Activated CD4-positive, alpha-beta T cell treated with anti-CD3 and anti-CD28 coated beads, Interleukin-2, amount 50 U/mL, for 4 hours (primary cell): ENCODE data around the gene OR51I2.
A peak's percentile ranks its signal among the peaks of the same experiment; 100 is the strongest.

Experiments used
- DNase-seq, 2 experiments: peaks; one replicate each; pipeline ENCODE4 v3.0.0-alpha.2; 2020

OR51I2 gene, protein sequence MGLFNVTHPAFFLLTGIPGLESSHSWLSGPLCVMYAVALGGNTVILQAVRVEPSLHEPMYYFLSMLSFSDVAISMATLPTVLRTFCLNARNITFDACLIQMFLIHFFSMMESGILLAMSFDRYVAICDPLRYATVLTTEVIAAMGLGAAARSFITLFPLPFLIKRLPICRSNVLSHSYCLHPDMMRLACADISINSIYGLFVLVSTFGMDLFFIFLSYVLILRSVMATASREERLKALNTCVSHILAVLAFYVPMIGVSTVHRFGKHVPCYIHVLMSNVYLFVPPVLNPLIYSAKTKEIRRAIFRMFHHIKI

DNA sequence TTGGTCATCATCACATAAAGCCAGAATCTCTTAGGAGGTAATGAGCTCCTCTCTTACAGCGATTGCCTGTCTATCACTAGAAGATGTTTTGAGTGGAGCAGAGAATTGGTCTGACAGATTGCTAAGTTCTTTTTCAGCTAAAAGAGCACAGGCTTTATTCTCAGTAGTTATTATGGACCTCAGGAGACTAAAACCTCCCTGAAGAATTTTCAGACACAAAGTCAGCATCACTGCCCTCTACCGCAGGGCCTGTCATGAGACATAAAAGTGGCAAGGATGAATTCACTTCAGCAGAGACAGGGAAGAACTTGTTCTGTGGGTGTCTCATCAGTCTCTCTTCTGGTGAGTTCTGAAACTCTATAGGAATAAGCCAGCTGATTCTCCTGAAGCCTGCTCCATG lies at the start of gene OR51I2:
TSS of gene OR51I2 (plus strand) at position 301 of the 400 bp plus-strand sequence. CDS start 4,166 bp downstream, outside the sequence.
- no peak for DNase-seq

DNA sequence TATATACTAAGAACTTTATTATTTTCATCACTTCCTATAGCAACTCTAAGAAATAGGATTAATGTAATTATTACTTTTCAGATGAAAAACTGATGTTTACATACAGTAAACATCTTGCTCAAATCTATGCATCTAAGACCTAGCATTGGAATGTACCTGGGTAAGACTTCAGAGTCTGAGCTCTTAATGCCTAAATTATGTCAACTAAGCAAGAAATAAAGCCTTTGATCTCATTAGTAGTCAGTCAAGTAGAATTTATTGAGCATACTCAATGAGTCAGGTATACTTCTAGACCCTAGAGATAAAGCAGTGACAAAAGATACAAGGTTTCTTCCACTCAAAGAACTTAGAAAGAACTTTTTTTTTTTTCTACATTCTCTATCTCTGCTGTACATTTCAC lies 44.0 kb upstream of the OR51I2 start:
- DNase-seq = no peak

DNA sequence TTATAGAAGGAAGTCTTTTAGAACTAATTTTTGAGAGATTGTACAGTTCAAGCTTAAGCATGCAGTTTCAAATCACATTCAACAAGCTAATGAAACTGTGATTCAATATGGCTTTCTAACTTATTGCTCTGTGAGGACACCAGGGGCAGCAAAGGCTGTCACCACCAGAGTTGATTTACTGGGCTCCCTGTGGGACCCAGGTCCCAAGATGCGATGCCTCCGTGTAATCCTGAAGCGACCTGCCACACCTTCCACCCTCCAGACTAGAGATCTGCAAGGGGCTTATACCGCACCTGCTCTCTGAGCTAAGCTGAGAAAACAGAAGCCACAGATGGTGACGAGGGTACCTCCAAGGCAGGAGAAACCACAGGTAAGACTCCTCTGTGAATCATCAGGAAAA lies 28.1 kb upstream of the OR51I2 start:
- DNase-seq = no peak

DNA sequence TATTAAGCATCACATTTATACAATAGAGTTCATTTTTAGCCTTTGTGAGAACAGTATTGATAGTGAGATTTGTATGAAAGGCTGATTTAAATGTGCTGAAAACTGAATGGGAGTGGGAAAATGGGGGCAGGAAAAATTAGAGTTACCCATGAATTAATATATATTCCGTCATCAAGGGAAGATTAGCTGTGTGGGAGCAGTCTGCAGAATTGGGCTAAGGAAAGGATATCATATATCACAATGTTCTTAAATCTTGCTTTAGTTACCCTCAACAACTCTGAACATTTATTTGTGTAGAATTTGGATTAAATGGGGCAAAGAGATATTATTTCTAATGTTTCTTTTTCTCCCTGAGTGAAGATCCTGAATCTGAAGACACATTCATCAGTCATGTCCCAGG lies 27.3 kb upstream of the OR51I2 start, which contains the start of gene OR51Q1:
TSS of gene OR51Q1 (plus strand) at position 301 of the 400 bp plus-strand sequence. CDS start at position 391, 90 bp downstream.
- DNase-seq = no peak

DNA sequence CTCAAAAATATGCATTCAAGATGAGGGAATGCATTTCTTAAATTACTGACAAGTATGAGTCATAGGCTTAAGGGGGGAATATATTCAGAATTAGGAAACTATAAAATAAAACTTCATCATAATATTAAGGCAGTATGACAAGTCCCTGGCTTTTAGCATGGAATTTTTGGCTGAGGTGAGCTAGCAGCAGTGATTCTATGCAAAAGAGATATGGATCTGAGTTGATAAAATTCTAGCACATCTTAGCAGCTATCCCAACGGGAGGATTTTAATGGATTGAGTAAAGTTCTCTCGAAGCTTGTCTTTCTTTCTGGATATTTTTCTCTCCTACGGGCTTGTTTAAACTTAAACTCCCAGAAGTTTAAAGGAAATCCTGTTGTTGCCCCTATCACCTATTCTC lies 26.0 kb upstream of the OR51I2 start:
- no peak for DNase-seq

DNA sequence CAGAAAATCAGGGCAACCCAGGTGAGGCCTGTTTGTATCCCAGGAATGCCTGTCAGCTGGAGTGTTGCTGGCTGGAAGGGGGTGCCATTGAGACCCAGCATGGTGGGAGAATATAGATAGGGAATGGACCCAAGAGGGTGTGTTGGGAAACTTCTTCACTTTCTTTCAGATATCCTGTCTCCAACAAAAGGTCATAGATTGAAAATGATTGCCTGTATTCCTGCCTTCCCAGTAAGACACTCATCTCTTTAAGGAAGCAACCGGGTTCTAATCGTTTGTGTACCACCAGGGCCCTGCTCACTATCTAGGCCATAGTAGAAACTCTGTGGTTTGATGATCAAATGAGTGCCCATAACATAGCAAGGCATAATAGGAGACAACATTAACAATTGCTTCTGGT lies 7.7 kb upstream of the OR51I2 start, which contains the start of gene OR51I1:
TSS of gene OR51I1 (minus strand) at position 101 of the 400 bp plus-strand sequence. CDS start at position 101, 0 bp downstream.
- no peak for DNase-seq

DNA sequence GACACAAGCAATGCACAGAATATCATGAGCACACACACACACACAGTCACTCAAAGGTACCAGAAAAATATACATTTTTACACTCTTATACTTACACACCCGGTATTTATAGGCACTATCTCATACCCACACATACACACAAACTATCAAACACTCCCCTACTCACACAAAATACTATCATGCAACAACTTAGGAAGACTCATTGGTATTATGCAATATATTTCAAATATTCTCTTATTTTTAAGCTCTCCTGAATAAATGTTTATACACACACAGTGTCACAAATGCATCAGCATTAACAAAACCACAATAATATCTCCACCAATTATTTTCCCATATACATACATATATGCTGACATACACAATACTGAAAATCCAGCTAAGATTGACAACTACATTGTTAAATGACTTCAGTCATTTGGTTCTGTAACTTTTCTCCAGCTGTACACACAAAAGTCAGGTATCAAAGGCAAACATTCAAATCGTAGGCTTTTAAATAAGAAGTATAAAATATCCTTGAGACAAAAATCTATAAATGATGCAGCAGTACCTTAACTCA lies 5.2 kb upstream of the OR51I2 start:
- DNase-seq = no peak

DNA sequence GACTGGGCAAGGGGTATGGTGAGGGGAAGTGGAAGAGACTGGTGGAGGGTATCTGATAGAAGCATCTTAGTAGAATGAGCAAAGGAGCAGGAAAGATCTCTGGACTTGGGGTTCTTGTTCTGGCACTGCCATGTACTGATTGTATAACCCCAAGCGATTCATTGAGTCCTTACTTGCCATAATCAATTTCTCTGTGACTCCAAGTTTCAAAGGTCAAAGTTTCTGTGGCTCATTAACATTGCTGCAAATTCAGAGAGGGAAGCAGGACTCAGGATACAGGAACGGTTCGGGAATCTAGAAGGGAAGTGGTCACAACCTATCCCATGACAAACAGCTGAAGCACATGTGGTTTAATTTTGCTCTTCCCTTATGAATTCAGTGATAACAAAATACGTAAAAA lies 309 bp downstream of the OR51I2 start:
- DNase-seq = no peak

DNA sequence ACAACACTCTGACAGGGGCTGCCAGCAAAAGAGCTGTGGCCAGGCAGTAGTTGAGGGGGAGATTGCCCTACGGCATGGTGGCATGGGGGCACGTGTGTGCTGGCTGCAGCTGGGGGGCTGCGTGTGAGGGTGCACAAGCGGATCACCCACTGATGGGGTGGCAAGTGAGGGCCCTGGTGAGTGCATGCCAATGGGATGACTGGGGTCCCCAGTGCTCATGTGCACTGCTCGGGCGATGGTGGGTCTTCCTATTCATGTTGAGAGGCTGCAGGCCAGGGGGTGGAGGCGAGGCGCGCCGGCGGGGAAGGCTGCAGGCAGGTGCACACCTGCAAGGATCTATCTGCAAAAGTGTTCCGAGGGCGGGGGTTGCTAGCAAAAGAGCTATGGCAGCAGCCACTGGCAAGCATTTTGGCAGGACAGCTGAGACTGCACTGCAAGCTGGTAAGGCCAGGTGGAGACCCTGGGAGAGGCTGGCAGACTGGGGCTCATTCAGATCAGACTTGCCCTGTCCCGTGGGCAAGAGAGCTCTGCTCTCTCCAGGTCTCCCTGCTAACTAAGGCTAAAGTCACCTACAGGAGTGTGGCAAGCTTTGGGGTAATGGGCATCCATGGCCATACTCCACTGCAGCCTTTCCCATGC lies 12.0 kb downstream of the OR51I2 start:
- no peak for DNase-seq

DNA sequence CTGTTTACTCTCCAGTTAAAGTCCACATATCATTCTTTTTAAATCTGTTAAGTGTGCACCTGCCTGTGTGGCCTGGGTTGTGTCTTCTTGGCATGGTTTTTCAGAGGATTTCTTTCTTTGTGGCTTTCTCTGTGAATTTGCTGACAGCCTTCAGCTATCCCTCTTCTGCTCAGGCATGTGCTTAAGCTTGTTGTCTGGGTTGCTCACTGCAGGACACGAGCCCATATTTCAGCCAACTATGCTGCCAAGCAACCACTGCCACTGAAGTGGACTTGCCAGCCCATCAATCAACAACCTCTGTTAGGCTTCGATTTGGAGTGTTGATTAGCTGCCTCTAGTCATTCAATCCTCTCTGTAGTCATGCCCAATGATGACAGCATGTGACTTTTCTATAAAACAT lies 18.4 kb downstream of the OR51I2 start:
- no peak for DNase-seq

DNA sequence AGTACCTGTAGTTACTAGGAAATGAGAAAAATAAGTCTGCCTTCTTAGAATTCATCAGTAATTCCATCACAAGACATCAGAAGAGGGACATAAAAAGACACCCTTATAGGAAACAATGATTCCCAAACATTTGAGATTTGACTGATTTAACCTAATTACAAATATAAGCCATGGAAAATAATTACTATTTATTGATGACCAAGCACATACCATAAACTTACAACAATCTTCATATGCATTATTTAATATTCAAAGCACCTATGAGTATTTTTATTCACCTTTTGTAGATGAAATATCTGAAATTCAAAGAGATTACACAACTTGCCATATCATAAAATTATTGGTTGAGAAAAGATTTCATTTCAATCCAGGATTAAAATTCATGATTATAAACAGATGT lies 24.8 kb downstream of the OR51I2 start:
- no peak for DNase-seq

DNA sequence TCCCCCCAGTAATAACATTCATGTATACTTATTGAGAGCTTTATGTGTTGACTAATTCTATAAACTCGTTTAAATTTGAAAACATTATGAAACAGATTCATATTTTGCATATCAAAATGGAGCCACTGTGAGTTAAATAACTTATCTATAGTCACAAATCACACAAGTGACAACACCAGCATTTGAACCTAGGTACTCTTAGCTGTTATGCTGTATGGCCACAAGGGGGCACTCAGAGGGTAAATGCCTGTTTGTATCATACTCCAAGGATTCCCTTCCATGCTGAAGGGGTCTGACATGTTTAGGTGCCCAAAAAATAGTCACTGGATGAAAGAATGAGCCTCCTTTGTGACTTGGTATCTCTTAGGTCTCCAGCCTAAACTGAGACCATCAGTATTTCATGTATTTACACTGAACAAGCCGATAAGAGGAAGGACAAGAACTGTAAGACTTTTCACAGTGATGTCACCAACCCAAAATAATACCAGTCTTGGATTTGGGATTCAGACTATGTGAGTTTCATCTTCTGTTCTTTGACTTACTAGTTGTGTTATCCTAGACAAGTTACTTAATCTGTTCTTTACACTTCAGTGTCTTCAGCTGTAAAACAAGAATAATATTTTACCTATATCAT lies 27.2 kb downstream of the OR51I2 start:
- peak; percentile 1 to 2 for DNase-seq

DNA sequence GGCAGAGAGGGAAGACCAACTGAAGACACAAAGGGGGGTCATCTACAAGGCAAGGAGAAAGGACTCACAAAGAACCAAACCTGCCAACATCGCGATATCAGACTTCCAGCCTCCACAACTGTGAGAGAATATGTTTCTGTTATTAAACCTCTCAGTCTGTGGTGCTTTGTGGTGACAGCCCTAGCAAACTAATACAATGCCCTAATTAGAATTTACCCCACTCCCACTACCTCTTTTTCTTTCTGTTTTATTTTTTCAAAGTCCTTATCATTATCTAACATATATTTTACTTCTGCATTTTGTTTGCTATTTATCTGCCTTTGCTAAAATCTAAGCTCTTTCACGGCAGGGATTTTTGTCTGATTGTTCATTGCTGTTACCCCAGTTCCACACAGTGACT lies 36.9 kb downstream of the OR51I2 start:
- no peak for DNase-seq

DNA sequence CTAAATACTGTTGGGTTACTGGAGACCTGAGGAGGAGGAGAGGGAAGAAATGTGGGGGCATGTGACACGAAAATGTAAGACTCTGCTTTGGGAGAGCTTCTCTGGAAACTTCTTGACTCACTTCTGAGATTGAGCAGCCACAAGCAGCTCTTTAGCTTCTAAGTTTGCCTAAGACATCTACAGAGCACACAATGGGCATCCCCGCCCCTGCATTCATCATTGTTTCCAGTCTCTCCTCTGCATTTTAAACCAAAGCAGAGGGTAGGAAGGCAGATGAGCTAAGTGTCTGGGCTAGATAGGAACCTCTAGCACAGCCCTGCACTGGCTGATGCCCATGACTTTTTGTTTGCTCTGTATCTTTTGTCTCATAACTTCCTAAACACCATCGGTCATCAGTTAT lies 37.3 kb downstream of the OR51I2 start:
- no peak for DNase-seq

DNA sequence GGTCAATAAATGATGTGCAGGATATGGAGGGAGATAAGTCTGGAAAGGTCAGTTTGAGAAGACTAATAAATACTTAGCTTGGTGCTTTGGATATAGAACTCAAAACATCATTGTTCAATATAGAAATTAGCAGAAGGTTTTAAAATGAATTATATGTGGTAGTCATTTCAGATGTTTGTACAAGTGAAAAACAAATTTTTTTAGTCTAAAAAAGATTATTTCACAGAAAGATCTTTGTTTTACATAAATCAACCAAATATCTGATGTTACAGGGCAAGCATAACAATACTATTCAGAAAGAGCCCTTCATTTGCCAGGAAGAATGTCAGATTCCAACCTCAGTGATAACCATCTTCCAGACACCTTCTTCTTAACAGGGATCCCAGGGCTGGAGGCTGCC lies 39.3 kb downstream of the OR51I2 start, which contains the start of gene OR52D1:
TSS of gene OR52D1 (plus strand) at position 301 of the 400 bp plus-strand sequence. CDS start at position 323, 22 bp downstream.
- no peak for DNase-seq

DNA sequence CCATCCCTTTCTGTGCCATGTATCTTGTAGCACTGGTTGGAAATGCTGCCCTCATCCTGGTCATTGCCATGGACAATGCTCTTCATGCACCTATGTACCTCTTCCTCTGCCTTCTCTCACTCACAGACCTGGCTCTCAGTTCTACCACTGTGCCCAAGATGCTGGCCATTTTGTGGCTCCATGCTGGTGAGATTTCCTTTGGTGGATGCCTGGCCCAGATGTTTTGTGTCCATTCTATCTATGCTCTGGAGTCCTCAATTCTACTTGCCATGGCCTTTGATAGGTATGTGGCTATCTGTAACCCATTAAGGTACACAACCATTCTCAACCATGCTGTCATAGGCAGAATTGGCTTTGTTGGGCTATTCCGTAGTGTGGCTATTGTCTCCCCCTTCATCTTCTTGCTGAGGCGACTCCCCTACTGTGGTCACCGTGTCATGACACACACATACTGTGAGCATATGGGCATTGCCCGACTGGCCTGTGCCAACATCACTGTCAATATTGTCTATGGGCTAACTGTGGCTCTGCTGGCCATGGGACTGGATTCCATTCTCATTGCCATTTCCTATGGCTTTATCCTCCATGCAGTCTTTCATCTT lies 39.8 kb downstream of the OR51I2 start:
- DNase-seq = no peak

DNA sequence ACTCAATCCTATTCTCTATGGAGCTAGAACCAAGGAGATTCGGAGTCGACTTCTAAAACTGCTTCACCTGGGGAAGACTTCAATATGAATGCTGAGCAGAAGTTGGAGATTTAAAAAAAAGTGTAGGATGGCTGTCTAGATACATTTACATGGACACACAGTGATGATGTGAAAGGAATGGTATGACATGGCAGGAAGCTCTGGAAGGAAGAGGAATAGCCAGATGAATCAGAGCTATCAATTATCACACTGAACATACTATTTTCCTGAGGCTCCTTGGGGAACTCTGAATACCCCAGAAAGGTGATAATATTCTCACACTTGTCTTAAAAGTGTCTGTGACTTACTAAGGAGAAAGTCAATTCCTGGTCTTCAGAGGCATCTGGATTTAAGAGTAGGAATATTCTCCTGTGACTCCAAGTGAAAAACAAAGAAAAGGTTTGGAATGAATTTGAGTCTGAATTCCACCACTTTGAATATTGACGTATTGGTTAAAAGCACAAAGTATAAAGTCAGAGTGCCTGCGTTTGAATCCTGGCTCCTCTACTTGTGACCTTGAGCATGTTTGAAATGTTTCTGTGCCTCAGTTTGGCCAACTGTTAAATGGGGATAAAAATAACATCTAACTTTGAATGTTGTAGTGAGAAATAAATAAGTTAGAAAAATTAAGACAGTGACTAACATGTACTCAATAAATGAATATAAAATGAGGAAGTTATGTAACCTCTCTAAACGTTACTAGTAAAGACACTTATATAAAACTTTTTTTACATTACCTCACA lies 40.6 kb downstream of the OR51I2 start:
- DNase-seq = no peak

DNA sequence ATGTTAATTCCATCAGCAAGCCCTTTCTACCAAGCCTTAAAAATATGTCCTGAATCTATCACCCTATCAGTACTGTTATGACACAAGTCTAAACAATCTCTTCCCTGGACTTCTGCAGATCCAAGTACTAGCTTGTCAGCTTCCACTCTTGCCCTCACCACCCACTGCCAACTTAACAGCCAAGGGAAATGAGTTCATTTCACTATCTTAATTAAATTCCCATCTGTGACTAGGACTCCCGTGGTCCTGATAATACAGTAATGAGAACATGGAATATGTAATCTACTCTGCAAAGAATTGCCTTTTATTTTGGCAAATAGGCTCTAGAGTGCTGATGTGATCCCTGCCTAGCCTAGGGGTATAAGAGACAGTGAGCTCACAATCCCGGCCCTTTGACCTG lies 50.5 kb downstream of the OR51I2 start:
- no peak for DNase-seq

DNA sequence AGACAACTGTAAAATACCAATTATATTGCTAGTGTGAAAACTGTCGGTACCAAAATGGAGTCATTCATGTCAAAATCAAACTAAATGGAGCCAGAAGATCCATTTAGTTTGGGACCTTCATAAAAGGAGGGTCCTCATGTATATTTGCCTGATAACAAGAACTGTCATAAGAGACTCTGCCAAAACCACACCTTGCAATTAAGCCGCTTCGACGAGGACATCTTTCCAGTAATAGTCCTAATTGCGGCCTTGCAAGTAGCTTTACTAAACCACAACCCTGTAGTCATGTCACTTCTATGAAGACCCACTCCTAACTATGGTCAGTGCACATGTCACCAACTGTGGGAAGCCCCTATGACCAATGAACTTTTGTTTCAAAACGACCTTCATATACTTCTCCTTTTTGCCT lies 51.3 kb downstream of the OR51I2 start:
- DNase-seq = no peak

DNA sequence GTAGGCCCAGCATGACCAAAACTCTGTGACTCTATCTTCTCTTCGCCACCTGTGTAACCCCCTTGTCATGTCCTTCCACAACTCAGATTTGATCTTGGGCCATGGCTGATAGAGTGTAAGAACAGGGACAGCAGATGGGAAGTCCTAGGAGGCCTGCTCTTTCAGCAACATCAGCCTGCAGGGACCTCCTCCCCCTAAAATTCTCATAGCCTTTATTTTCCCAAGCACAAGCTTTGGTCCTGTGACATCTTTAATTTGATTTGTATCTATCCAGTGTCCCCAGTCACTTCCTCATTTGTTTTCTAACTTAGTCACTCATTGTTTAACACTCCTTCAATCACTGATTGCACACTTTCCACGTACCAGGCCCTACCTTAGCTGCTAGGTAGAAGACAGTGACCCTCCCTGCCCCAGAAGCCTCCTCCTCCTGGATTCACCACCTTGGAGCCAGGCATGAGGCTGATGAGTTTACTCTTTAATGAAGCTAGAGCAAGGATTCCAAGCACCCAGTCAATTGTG lies 55.3 kb downstream of the OR51I2 start:
- no peak for DNase-seq

DNA sequence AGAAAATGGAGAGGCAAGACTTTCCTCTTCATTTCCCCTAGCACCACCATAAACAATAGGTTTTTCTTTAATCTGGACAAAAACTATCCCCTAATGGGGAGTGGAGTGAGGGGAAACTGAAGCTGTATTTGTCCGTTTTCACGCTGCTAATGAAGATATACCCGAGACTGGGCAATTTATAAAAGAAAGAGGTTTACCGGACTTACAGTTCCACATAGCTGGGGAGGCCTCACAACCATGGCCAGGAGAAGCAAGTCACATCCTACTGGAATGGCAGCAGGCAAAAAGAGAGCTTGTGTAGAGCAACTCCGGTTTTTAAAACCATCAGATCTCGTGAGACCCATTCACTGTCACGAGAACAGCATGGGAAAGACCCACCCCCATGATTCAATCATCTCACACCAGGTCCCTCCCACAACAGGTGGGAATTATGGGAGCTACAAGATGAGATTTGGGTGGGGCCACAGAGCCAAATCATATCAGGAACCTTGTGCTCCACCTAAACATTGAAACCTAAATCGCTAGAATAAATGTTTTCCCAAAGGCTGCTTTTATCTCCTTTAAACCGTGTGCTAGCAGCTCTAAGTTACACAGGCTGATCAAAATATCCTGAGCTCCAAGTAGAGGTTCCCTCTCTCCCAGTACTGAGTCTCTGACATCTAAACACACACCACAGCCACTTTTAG lies 56.4 kb downstream of the OR51I2 start:
- no peak for DNase-seq
